ENCODE measurements around the gene SORBS2.

SORBS2 gene

GRCh38 chr4:185587427-185588161 lies 224.4 kb downstream of the SORBS2 start:
- no peak for DNase-seq (ENCODE audit: low spot score)
- ChIA-PET CTCF (interaction anchor here (0.6 kb wide), 1 partner anchor 95 kb away, joined by 3 read pairs; no protein-coding TSS in a partner anchor), POLR2A (ENCODE audit: low non-redundant PET) (no interaction called here)
- no peak overlapping the region for H3K27ac ChIP-seq
- TF ChIP-seq CTCF (conservative IDR thresholded peaks at IDR 0.05; ENCODE audit: low read depth): no peak

GRCh38 chr4:185587030-185587426 lies 225.0 kb downstream of the SORBS2 start:
- DNase-seq (ENCODE audit: low spot score): no peak
- POLR2A ChIA-PET (ENCODE audit: low non-redundant PET): no interaction called here
- no peak for TF ChIP-seq CTCF (conservative IDR thresholded peaks at IDR 0.05; ENCODE audit: low read depth)
- CTCF ChIA-PET: interaction anchor here (0.6 kb wide), 1 partner anchor 95 kb away, joined by 3 read pairs; no protein-coding TSS in a partner anchor
- no peak overlapping the region for H3K27ac ChIP-seq

GRCh38 chr4:185585211-185585610 lies 226.8 kb downstream of the SORBS2 start:
- H3K27ac ChIP-seq: no peak overlapping the region
- DNase-seq (ENCODE audit: low spot score): no peak
- no peak for TF ChIP-seq CTCF (conservative IDR thresholded peaks at IDR 0.05; ENCODE audit: low read depth)
- ChIA-PET POLR2A (ENCODE audit: low non-redundant PET) (no interaction called here), CTCF (interaction anchor here (0.6 kb wide), 1 partner anchor 23 kb away, joined by 3 read pairs; no protein-coding TSS in a partner anchor)

GRCh38 chr4:185583813-185584212 lies 228.2 kb downstream of the SORBS2 start:
- TF ChIP-seq CTCF (conservative IDR thresholded peaks at IDR 0.05; ENCODE audit: low read depth): no peak
- ChIA-PET POLR2A (ENCODE audit: low non-redundant PET) (no interaction called here), CTCF (interaction anchor here (0.6 kb wide), 2 partner anchors 12 to 136 kb away, joined by 4 to 5 read pairs; no protein-coding TSS in a partner anchor)
- no peak for DNase-seq (ENCODE audit: low spot score)
- no peak overlapping the region for H3K27ac ChIP-seq

- DNase-seq (ENCODE audit: low spot score): no peak
- H3K27ac ChIP-seq: no peak overlapping the region
- ChIA-PET CTCF (interaction anchor here (1.2 kb wide), 1 partner anchor 15 kb away, joined by 3 read pairs; no protein-coding TSS in a partner anchor), POLR2A (ENCODE audit: low non-redundant PET) (interaction anchor here (0.6 kb wide), 1 partner anchor 47 kb away, joined by 5 read pairs; the partner anchor contains the start of gene PDLIM3)
- TF ChIP-seq CTCF (conservative IDR thresholded peaks at IDR 0.05; ENCODE audit: low read depth): no peak
Measured at GRCh38 chr4:185582651-185583400, 229.2 kb downstream of the SORBS2 start.

GRCh38 chr4:185580699-185581098 lies 231.3 kb downstream of the SORBS2 start:
- ChIA-PET POLR2A (ENCODE audit: low non-redundant PET) (no interaction called here), CTCF (no interaction called here)
- TF ChIP-seq CTCF (conservative IDR thresholded peaks at IDR 0.05; ENCODE audit: low read depth): no peak
- H3K27ac ChIP-seq: no peak overlapping the region
- no peak for DNase-seq (ENCODE audit: low spot score)
